ENCODE data around the gene GRHL3.

GRHL3 gene

GRCh38 chr1:24292103-24292502, 27.1 kb upstream of the GRHL3 start:
- ChIA-PET POLR2A (no interaction called here), CTCF (no interaction called here)
- no peak for TF ChIP-seq BHLHE40 (IDR thresholded peaks at IDR 0.05; ENCODE audit: borderline replicate concordance)
- TF ChIP-seq SUZ12 (IDR thresholded peaks at IDR 0.05): no peak
- no peak for TF ChIP-seq NFRKB (IDR thresholded peaks at IDR 0.05)
- no peak for TF ChIP-seq ZNF384 (IDR thresholded peaks at IDR 0.05)
- TF ChIP-seq FOXK2 (IDR thresholded peaks at IDR 0.05): no peak
- no peak for TF ChIP-seq HDGF (IDR thresholded peaks at IDR 0.05; ENCODE audit: borderline replicate concordance)
- TF ChIP-seq SP1 (IDR thresholded peaks at IDR 0.05): no peak
- no peak for TF ChIP-seq CTBP1 (IDR thresholded peaks at IDR 0.05; ENCODE audit: borderline replicate concordance)
- no peak for TF ChIP-seq TARDBP (IDR thresholded peaks at IDR 0.05)
- TF ChIP-seq L3MBTL2 (conservative IDR thresholded peaks at IDR 0.05): no peak
- TF ChIP-seq PKNOX1 (IDR thresholded peaks at IDR 0.05): no peak
- no peak for TF ChIP-seq FOXM1 (IDR thresholded peaks at IDR 0.05; ENCODE audit: borderline replicate concordance)
- DNase-seq (ENCODE audit: extremely low spot score): no peak

DNA sequence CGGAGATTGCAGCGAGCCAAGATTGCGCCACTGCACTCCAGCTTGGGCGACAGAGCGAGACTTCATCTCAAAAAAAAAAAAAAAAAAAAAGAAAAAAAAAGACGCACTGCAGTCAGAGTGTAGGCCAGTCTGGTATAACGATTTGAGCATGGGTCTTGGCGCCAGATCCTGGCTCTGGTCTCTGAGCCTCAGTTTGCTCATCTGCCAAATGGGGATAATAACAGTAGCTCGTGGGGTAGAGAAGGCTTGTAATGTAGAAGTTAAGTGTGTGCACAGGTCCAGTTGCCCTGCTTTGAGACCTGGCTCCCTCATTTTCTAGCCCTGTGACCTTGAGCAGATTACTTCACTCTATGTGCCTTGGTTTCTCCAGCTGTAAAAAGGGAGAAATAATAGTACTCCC, 26.3 kb upstream of the GRHL3 start:
- TF ChIP-seq SP1 (IDR thresholded peaks at IDR 0.05) (no peak), HDGF (IDR thresholded peaks at IDR 0.05; ENCODE audit: borderline replicate concordance) (no peak), ARNT (IDR thresholded peaks at IDR 0.05) (no peak), SUZ12 (IDR thresholded peaks at IDR 0.05) (no peak), BHLHE40 (IDR thresholded peaks at IDR 0.05; ENCODE audit: borderline replicate concordance) (no peak), TARDBP (IDR thresholded peaks at IDR 0.05) (no peak), FOXK2 (IDR thresholded peaks at IDR 0.05) (no peak), CTBP1 (IDR thresholded peaks at IDR 0.05; ENCODE audit: borderline replicate concordance) (no peak), FOXA1 (IDR thresholded peaks at IDR 0.05) (no peak), LEF1 (IDR thresholded peaks at IDR 0.05; ENCODE audit: borderline replicate concordance) (no peak), ZNF384 (IDR thresholded peaks at IDR 0.05) (no peak), ELF4 (IDR thresholded peaks at IDR 0.05) (no peak), FOXM1 (IDR thresholded peaks at IDR 0.05; ENCODE audit: borderline replicate concordance) (no peak), NFRKB (IDR thresholded peaks at IDR 0.05) (no peak), PKNOX1 (IDR thresholded peaks at IDR 0.05) (no peak), L3MBTL2 (conservative IDR thresholded peaks at IDR 0.05) (no peak)
- ChIA-PET CTCF (no interaction called here), POLR2A (no interaction called here)
- DNase-seq (ENCODE audit: extremely low spot score): no peak

DNA sequence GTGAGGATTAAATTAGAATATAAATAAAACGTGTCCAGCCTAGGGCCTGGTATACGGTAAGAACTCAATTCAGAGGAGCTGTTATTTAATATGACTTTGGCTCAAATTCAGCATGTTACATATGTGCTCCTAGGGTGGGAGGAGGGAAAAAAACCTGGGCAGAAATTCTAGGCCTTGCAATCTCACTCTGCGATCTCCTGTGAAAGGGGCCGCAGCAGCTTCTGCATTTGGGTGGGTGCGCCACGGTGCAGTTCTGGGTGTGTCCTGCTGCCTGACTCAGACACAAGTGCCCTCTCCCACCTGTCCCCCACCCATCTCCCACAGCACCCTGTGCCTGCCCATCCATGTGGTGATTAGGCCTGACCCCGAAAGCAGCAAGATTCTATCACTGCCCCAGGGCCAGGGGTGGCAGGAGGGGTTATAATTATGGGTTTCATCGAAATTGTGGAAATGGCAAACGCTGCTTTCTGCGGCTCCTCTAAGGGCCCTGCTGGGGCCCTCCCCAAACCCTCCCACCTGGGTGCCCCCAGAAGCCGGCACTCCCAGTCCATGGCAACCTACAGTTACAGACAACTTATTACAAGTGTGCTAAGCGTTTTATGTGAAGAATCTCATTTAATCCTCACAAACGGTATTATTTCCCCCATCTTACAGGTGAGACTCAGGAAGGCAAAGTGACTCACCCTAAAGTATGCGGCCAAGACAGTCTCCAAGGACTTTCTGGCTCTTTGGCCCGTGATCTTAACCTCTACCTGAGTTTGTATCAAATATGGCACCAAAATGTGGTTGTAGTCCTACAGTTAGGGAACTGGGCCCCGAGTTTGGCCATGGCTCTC, 25.5 kb upstream of the GRHL3 start:
- TF ChIP-seq CTBP1 (IDR thresholded peaks at IDR 0.05; ENCODE audit: borderline replicate concordance): no peak
- no peak for TF ChIP-seq PKNOX1 (IDR thresholded peaks at IDR 0.05)
- TF ChIP-seq NFRKB (IDR thresholded peaks at IDR 0.05): no peak
- TF ChIP-seq L3MBTL2 (conservative IDR thresholded peaks at IDR 0.05): no peak
- TF ChIP-seq HDGF (IDR thresholded peaks at IDR 0.05; ENCODE audit: borderline replicate concordance): no peak
- TF ChIP-seq ZNF384 (IDR thresholded peaks at IDR 0.05): no peak
- no peak for TF ChIP-seq SUZ12 (IDR thresholded peaks at IDR 0.05)
- no peak for TF ChIP-seq FOXM1 (IDR thresholded peaks at IDR 0.05; ENCODE audit: borderline replicate concordance)
- no peak for TF ChIP-seq TARDBP (IDR thresholded peaks at IDR 0.05)
- TF ChIP-seq FOXK2 (IDR thresholded peaks at IDR 0.05): no peak
- ChIA-PET POLR2A (interaction anchor here (0.7 kb wide), 1 partner anchor 99 kb away, joined by 3 read pairs; no protein-coding TSS in a partner anchor), CTCF (interaction anchor here (1.2 to 1.4 kb wide), 2 partner anchors 12 to 98 kb away, joined by 4 to 7 read pairs; no protein-coding TSS in a partner anchor)
- DNase-seq (ENCODE audit: extremely low spot score): no peak

DNA sequence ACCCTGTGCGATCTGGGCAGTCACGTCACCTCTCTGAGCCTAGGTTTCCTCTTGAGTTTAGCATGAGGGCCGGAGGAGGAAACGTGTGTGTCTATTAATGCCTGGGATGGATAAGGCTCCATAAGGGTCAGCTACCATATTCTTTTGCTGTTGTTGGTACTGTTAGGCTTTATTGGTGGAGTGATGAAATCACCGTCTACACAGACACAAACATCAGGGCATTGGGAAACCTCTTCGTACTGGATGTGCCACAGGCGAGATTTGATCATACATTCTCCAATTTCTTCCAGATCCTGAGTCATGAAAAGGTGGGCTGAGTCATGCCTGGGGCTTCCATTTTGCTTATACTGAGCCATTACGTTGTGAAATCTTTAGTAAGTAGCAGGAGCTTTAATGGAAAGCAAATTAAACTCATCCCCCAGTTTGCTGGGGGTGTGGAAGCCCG, 24.9 kb upstream of the GRHL3 start:
- ChIA-PET CTCF (interaction anchor here (1.0 to 1.4 kb wide), 3 partner anchors 11 to 98 kb away, joined by 3 to 7 read pairs (median 4); no protein-coding TSS in a partner anchor), POLR2A (interaction anchor here (0.7 to 0.8 kb wide), 2 partner anchors 58 to 98 kb away, joined by 3 read pairs; no protein-coding TSS in a partner anchor)

More for the DNA sequence above, 24.9 kb upstream of the GRHL3 start:
- no peak for TF ChIP-seq PKNOX1 (IDR thresholded peaks at IDR 0.05)
- TF ChIP-seq L3MBTL2 (conservative IDR thresholded peaks at IDR 0.05): no peak
- TF ChIP-seq ARNT (IDR thresholded peaks at IDR 0.05): no peak
- TF ChIP-seq SUZ12 (IDR thresholded peaks at IDR 0.05): no peak
- no peak for TF ChIP-seq LEF1 (IDR thresholded peaks at IDR 0.05; ENCODE audit: borderline replicate concordance)
- TF ChIP-seq TARDBP (IDR thresholded peaks at IDR 0.05): no peak
- TF ChIP-seq HDGF (IDR thresholded peaks at IDR 0.05; ENCODE audit: borderline replicate concordance): no peak
- TF ChIP-seq ZNF384 (IDR thresholded peaks at IDR 0.05): no peak
- no peak for TF ChIP-seq CTBP1 (IDR thresholded peaks at IDR 0.05; ENCODE audit: borderline replicate concordance)
- TF ChIP-seq FOXM1 (IDR thresholded peaks at IDR 0.05; ENCODE audit: borderline replicate concordance): no peak
- no peak for TF ChIP-seq ELF4 (IDR thresholded peaks at IDR 0.05)
- no peak for TF ChIP-seq BHLHE40 (IDR thresholded peaks at IDR 0.05; ENCODE audit: borderline replicate concordance)
- no peak for TF ChIP-seq SP1 (IDR thresholded peaks at IDR 0.05)
- DNase-seq (ENCODE audit: extremely low spot score): no peak
